ENCODE measurements around the gene PCDH9.

DNA sequence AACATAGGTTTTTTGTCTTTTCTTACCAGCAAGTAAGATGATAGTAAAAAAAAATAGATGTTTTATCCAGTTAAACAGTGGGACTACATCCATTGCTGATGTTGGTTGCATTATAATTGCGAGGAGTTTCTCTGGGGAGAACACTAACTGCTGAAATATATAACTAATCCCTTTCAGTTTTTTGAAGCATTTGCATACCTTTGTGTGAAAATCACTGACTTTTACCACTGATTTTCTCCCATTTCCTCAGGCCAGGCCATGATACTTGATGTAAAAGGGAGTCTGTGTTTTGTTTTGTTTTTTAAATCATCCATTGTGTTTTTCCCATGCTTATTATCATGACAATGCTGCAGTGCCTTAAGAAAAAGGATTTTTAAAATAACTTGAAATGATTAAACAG, 699.5 kb downstream of the PCDH9 start:
- TF ChIP-seq CTCF (IDR thresholded peaks at IDR 0.05; ENCODE audit: insufficient read depth, low read length) (no peak), POLR2AphosphoS5 (IDR thresholded peaks at IDR 0.05; ENCODE audit: low read depth) (no peak), REST (IDR thresholded peaks at IDR 0.05; ENCODE audit: insufficient replicate concordance, low read depth) (no peak), GABPA (IDR thresholded peaks at IDR 0.05; ENCODE audit: low read depth) (no peak)
